Kidney (tissue), 22 donors: Measurements from ENCODE around the gene DENND6B. TPM values are rescaled to one million over a fixed set of nuclear protein-coding genes. Genes with fewer than 3 reads are reported as not detected.

ENCODE experiments used
- DNase-seq, 5 donors: peaks; one replicate each; pipeline ENCODE4 v3.0.0-alpha.2; 2013 to 2020
- FAIRE-seq: peaks from 2 replicates; lab custom pipeline; 2012; peaks lifted over from hg19 to GRCh38; lab: Jason Lieb, UNC
- H3K27ac ChIP-seq, 2 donors: one replicate each; pipeline ENCODE4 v1.7.0; 2013; ENCODE audit warnings: low read depth in 2 of 2, low read length in 2 of 2, inconsistent platforms in 1 of 2
- H3K27me3 ChIP-seq: one replicate; pipeline ENCODE4 v1.7.1; 2013; ENCODE audit warnings: low read length, inconsistent platforms; ENCODE audit not compliant: control insufficient read depth, insufficient read depth
- H3K36me3 ChIP-seq, 3 donors: one replicate each; pipeline versions ENCODE4 v1.7.0 to v1.7.1; 2013; ENCODE audit warnings: low read length in 3 of 3, control low read depth in 1 of 3, inconsistent platforms in 1 of 3; ENCODE audit not compliant: insufficient read depth in 3 of 3, control insufficient read depth in 2 of 3
- H3K4me1 ChIP-seq, 3 donors: one replicate each; pipeline versions ENCODE4 v1.7.0 to v1.7.1; 2013; ENCODE audit warnings: low read length in 3 of 3, inconsistent platforms in 1 of 3, low read depth in 1 of 3; ENCODE audit not compliant: control insufficient read depth in 2 of 3, insufficient read depth in 2 of 3
- H3K4me3 ChIP-seq, 3 donors: one replicate each; pipeline versions ENCODE4 v1.7.0 to v1.8.1; 2013; ENCODE audit warnings: low read length in 3 of 3, control low read depth in 1 of 3, inconsistent platforms in 1 of 3
- H3K9ac ChIP-seq, 3 donors: one replicate each; pipeline versions ENCODE4 v1.7.0 to v1.7.1; 2013; ENCODE audit warnings: low read length in 3 of 3, control low read depth in 1 of 3, inconsistent platforms in 1 of 3
- H3K9me3 ChIP-seq, 3 donors: one replicate each; pipeline versions ENCODE4 v1.7.0 to v1.7.1; 2013; ENCODE audit warnings: low read length in 3 of 3, control low read depth in 1 of 3, inconsistent platforms in 1 of 3; ENCODE audit not compliant: control insufficient read depth in 2 of 3, insufficient read depth in 1 of 3
- CTCF ChIP-seq: IDR thresholded peaks from 3 replicates; pipeline ENCODE4 v1.5.1; 2012; ENCODE audit warnings: mild to moderate bottlenecking, moderate library complexity, borderline replicate concordance; ENCODE audit not compliant: insufficient read depth; ENCODE audit errors: extremely low read depth
- intact Hi-C: fragments of 100-400 bp; cut with DNase I; formaldehyde crosslinking; loops from one replicate; pipeline ENCODE4 v1.11.1; 2022
- long read RNA-seq, 10 donors: library from polyadenylated mRNA in 1 of 10; unstranded in 1 of 10; transcript quantifications; one replicate each; pipeline ENCODE4 v2.0.0 and lab custom pipeline, GENCODE V29; 2021 to 2026
- polyA plus RNA-seq: library from polyadenylated mRNA; stranded (reverse); fragments of 350-450 nt; fragmentation: Illumina TruSeq; extraction: RNeasy Lipid Tissue Mini Kit (QIAGEN cat#74804); gene quantifications from one replicate; pipeline ENCODE4 v1.2.3, GENCODE V29; 2014; ENCODE audit warnings: low read depth, low replicate concordance; ENCODE audit not compliant: insufficient read depth
- total RNA-seq: library from RNA; stranded (reverse); fragmentation: NEBNext Ultra II Directional; extraction: Animal tissue kit (Norgen Biotek cat#: 25700); gene quantifications from one replicate; pipeline ENCODE4 v1.2.1, GENCODE V29; 2021
- donor health status: control.
- donor health status: control.
- donor health status: control.
- donor health status: control.
- donor health status: control.
- donor health status: DM: yes; HTN: yes; CAD: no.
- donor health status: Normal renal cell carcinoma (clear cell type).

The DENND6B gene
- total RNA-seq = 16.7 TPM
- 14.5 TPM for polyA plus RNA-seq
- long read RNA-seq, donor 1, full-length matches to known transcripts = 2 of 2 reads
- long read RNA-seq, donor 1, partial matches to known transcripts = 0 of 2 reads
- long read RNA-seq, donor 1, other reads (novel, unspliced or antisense) = 0 of 2 reads
- long read RNA-seq, donor 2, full-length matches to known transcripts = 1 of 1 reads
- long read RNA-seq, donor 2, partial matches to known transcripts = 0 of 1 reads
- long read RNA-seq, donor 2, other reads (novel, unspliced or antisense) = 0 of 1 reads
- long read RNA-seq, donor 3, full-length matches to known transcripts = 1 of 1 reads
- long read RNA-seq, donor 3, partial matches to known transcripts = 0 of 1 reads
- long read RNA-seq, donor 3, other reads (novel, unspliced or antisense) = 0 of 1 reads
- long read RNA-seq, donor 4 = 0 reads
- long read RNA-seq, donor 5 = 0 reads
- long read RNA-seq, donor 6, full-length matches to known transcripts = 1 of 1 reads
- long read RNA-seq, donor 6, partial matches to known transcripts = 0 of 1 reads
- long read RNA-seq, donor 6, other reads (novel, unspliced or antisense) = 0 of 1 reads
- long read RNA-seq, donor 7, full-length matches to known transcripts = 3 of 26 reads
- long read RNA-seq, donor 7, partial matches to known transcripts = 9 of 26 reads
- long read RNA-seq, donor 7, other reads (novel, unspliced or antisense) = 14 of 26 reads
- long read RNA-seq, donor 8 = 0 reads
- long read RNA-seq, donor 9 = 0 reads
- long read RNA-seq, donor 10 = 0 reads

GRCh38 chr22:50326956-50327710 lies at the start of gene DENND6B:
Gene DENND6B (minus strand): TSS chr22:50327012. CDS start chr22:50326988, 24 bp downstream.
- H3K27ac ChIP-seq = peak within 1 kb of the TSS; percentile 80 to 88
- intact Hi-C loops = no loop called here
- peak within 1 kb of the TSS; percentile 56 to 75 (median 65) for H3K4me3 ChIP-seq
- peak; percentile 63 for TF ChIP-seq CTCF
- FAIRE-seq (no peak), DNase-seq (peak; percentile 80 to 95 (median 91))
- H3K9me3 ChIP-seq = no peaks in the 10 kb centered on the region
- H3K36me3 ChIP-seq = no peaks in the 10 kb centered on the region
- H3K4me1 ChIP-seq = peaks cover 0 to 8% (median 7%) of the 10 kb centered on the region in 3 donors
- peak within 1 kb of the TSS; percentile 44 to 91 (median 69) for H3K9ac ChIP-seq
- H3K27me3 ChIP-seq = no peaks in the 10 kb centered on the region

- Histone ChIP-seq H3K4me3 (no peak overlapping the region), H3K9me3 (no peaks in the 10 kb centered on the region), H3K27me3 (no peaks in the 10 kb centered on the region), H3K9ac (no peak overlapping the region), H3K27ac (no peak overlapping the region), H3K4me1 (no peaks in the 10 kb centered on the region), H3K36me3 (peaks cover 0 to 21% (median under 1%) of the 10 kb centered on the region in 3 donors)
- DNase-seq (no peak), FAIRE-seq (no peak)
- no peak for TF ChIP-seq CTCF
- intact Hi-C loops = no loop called here
Observed at GRCh38 chr22:50376085-50376651, 49.4 kb upstream of the DENND6B start.

- H3K9ac ChIP-seq = no peak overlapping the region
- H3K27ac ChIP-seq = no peak overlapping the region
- FAIRE-seq (no peak), DNase-seq (no peak)
- no peaks in the 10 kb centered on the region for H3K9me3 ChIP-seq
- no peak for TF ChIP-seq CTCF
- H3K4me3 ChIP-seq = no peak overlapping the region
- intact Hi-C loops = no loop called here
- H3K27me3 ChIP-seq = no peaks in the 10 kb centered on the region
- peaks cover 0 to 15% (median 2%) of the 10 kb centered on the region in 3 donors for H3K36me3 ChIP-seq
- H3K4me1 ChIP-seq = no peaks in the 10 kb centered on the region
Observed at GRCh38 chr22:50371101-50371648, 44.4 kb upstream of the DENND6B start.
